ENCODE measurements around the gene CTNNB1.

DNA sequence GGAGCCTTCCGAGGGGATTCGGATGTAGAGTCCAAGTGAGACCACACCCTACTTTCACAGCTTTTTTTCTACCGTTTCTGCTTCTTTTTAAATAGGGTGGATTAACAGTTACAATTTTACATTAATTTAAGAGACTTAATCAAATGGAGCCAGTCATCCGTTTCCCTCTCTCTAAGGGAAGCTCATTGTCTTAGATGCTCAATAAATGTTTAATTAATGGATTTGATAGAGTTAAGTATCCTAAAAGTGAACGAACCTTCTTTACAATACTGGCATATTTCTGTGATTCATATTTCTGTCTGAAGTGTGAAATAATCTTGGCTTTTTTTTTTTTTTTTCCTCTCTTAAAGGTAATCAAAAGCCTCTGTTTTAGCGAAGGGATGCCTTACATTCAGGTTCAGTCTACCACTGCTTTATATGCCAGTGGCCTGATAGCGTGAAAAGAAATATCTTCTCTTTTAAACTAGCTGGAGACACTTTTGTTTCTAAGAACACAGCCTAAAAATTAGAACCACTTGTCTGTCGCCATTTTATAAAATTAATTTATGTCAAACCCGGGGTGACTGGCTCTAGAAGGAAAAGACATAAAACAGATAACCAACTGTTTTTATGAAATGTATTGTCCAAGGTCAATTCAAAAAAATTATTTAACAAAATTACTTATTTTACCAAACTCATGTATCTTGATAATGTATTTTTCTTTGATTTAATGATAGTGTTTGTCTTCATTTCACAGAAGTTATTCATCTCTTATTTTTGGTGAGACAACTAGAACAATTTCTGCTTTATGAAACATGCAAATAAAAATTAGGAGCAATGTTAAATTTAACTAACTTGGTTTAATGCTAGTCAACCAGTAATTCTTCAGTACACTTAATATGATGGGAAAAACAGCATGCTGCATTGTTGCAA, 2.5 kb upstream of the CTNNB1 start:
- TF ChIP-seq, protein P1, sequence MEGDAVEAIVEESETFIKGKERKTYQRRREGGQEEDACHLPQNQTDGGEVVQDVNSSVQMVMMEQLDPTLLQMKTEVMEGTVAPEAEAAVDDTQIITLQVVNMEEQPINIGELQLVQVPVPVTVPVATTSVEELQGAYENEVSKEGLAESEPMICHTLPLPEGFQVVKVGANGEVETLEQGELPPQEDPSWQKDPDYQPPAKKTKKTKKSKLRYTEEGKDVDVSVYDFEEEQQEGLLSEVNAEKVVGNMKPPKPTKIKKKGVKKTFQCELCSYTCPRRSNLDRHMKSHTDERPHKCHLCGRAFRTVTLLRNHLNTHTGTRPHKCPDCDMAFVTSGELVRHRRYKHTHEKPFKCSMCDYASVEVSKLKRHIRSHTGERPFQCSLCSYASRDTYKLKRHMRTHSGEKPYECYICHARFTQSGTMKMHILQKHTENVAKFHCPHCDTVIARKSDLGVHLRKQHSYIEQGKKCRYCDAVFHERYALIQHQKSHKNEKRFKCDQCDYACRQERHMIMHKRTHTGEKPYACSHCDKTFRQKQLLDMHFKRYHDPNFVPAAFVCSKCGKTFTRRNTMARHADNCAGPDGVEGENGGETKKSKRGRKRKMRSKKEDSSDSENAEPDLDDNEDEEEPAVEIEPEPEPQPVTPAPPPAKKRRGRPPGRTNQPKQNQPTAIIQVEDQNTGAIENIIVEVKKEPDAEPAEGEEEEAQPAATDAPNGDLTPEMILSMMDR (IDR thresholded peaks at IDR 0.05): no peak
- no peak for TF ChIP-seq POLR2AphosphoS5 (IDR thresholded peaks at IDR 0.05)

All from breast epithelium (tissue), 3 donors.